ENCODE results near the gene TSHZ2.

TSHZ2 gene

GRCh38 chr20:53381568-53382262 is 409.6 kb downstream of the TSHZ2 start:
- DNase-seq (ENCODE audit: low read depth in 3 of 3), result no peak

- DNase-seq (ENCODE audit: low read depth in 3 of 3), result no peak
These were observed 410.2 kb downstream of the TSHZ2 start for GRCh38 chr20:53382263-53382844.

DNA sequence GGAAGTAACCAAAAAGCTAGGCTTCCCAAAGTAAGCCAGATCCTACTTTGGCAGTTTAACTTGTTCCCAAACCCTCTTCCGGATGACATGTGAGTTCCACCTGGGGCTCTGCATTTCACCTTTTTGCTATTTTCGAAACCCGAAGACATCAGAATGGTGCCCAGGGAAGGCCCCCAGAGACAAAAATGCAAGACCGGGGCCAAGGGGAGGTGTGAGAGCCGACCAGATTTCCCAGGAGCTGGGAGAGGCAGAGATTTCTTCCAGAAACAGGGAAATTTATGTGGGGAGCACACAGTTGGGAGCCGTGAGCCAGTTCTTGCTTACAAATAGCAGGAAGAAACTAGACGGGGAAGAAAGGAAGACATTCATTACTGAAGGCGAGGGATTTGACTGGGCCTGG is 411.8 kb downstream of the TSHZ2 start:
- no peak for DNase-seq (ENCODE audit: low read depth in 3 of 3)

DNA sequence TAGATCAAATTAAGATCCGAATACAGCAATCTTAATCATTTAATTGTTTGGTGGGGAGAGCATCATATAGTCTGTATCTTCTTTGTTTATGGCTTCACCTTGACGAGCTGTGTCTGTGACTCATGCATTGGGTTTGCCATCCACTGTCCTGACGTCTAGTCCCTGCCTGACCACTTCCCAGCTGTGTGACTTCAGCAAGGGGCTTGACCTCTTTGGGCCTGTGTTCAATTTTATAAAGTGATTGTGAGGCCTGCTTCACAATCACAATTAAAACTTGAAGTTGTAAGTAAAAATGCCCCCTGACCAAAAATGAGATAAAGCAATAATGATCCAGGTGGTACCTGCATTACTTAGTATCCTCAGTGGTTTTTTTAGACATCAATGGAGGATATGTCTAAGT is 412.2 kb downstream of the TSHZ2 start:
- no peak for DNase-seq (ENCODE audit: low read depth in 3 of 3)

DNA sequence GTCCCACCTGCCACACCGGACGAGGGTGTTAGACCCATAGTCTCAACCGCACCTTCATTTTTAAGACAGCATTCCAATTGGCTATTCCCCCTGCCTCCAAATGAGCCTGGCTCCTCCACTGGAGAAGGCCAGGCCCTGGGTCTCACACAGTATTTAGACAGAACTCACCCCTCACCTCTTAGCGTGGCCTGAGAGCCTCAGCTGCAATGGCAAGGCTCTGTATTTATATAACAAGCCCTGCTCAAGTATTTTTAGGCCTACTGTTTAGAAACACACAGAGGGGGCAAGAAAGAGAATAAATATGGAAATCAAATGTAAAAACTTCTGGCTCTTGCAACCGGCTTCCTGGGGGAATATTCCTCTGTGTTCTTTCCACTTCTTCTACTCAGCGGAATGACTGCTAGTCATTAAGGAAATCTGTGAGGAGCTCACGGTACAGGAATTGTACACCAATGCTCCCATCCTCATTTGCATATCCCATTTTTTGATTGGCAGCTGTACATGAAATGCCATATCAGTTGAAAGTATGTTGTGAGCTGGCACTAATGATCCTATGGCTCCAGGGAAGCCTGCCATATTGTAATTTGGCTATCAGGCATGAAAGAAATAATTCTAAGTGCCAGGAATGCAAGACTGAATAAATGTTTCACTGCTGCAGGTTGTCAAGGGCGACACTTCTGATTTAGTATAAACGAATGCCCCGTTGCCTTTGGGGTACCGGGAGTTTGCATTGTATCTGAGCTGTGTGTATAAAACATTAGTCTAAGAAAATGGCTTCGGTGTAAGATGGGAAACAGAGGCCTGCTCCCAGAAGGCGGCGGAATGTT is 414.0 kb downstream of the TSHZ2 start:
- DNase-seq (ENCODE audit: low read depth in 3 of 3), result no peak

DNA sequence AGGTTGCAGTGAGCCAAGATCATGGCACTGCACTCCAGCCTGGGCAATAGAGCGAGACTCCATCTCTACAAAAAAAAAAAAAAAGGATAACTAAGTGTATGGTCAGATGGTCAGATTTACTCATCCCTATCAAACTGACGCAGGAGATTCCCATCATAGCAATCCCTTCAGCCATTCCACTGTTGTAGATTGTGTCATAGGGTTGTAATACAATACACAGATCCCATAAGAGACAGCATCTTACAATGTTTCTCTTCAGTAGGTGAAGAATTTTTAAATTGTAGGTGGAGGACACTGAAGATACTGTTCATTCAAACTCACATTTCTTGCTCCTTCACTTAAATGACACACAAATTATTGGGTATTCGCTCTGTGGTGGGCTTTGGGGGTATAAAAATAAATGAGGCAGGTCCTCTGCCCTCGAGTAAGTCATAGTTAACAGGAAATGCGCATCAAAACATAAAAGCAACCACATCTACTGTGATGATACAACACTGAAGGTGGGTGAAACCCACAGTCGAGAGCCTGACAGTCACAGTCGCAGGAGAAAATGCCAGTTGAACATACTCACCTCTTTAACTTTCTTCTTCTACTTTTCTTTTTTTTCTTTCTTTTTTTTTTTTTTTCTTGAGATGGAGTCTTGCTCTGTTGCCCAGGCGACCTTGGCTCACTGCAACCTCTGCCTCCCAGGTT is 416.0 kb downstream of the TSHZ2 start:
- DNase-seq (ENCODE audit: low read depth in 3 of 3), result peak in 2 of 3 experiments; percentile 3

DNA sequence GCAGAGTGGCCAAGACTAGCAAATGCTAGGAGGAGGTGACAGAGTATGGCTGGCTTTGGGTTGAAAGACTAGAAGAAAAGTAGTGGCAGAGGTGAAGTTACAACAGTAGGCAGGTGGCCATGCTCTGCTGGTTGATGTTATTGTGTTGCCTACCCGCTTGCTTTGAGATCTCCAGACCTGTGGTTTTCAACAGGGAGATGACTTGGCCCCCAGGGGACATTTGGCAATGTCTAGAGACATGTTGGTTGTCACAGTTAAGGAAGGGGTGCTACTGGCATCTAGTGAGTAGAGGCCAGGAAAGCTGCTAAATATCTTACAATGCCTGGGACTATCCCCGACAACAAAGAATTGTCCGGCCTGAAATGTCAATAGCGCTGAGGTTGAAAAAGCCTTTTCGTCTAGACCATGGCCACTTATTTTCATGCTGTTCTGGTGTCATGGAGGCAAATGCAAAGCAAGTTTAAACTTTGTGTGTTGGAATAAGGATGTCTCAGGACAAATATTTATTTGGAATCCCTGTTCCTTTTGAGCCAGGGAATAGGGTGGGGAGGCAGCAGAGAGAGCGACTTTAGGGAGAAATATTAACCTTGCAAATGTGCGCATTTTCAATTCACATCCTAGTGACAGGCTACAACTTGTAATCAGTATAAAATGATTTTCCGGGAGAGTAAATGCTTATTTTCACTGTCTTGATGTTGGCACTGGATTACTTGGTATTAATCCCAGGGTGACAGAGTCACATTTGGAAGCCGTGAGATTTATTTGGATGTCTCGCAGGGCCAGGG is 417.6 kb downstream of the TSHZ2 start:
- DNase-seq (ENCODE audit: low read depth in 3 of 3), result no peak

DNA sequence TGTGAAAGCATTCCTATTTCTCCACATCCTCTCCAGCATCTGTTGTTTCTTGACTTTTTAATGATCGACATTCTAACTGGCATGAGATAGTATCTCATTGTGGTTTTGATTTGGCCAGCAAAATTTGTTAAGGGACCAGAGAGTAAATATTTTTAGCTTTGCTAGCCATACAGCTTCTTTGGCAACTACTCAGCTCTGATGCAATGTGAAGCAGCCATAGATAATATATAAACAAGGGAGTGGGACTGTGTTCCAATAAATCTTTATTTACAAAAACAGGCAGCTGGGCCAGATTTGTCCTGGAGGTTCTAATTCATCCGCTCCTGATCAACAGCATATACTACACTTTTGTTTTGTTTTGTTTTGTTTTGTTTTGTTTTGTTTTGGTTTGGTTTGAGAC is 418.6 kb downstream of the TSHZ2 start:
- DNase-seq (ENCODE audit: low read depth in 3 of 3), result no peak

GRCh38 chr20:53394433-53394832 is 422.3 kb downstream of the TSHZ2 start:
- DNase-seq (ENCODE audit: low read depth in 3 of 3), result no peak

GRCh38 chr20:53395188-53395923 is 423.2 kb downstream of the TSHZ2 start:
- DNase-seq (ENCODE audit: low read depth in 3 of 3), result no peak

DNA sequence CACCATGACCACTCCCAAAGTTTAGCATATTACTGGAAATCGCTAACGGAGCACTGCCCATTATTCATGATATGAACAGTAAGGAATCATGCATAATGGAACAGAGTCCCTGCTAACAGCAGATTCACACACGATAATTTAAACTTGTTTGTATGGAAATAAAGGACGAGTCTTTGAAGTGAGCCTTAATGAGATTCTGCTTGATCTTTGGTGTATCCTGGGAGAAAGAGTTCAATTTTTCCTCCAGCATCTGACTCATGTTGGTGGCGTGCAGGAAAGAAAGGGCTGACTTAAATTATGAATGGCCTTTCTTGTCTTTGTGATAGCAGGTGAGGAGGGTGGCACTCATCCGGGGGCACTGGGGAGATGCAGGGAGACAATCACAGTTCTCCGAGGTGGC is 426.9 kb downstream of the TSHZ2 start:
- DNase-seq (ENCODE audit: low read depth in 3 of 3), result no peak

- no peak for DNase-seq (ENCODE audit: low read depth in 3 of 3)
These were observed 427.6 kb downstream of the TSHZ2 start for GRCh38 chr20:53399592-53400335.

GRCh38 chr20:53402233-53403005 is 430.3 kb downstream of the TSHZ2 start:
- DNase-seq (ENCODE audit: low read depth in 3 of 3), result peak in 1 of 3 experiments; percentile 5

DNA sequence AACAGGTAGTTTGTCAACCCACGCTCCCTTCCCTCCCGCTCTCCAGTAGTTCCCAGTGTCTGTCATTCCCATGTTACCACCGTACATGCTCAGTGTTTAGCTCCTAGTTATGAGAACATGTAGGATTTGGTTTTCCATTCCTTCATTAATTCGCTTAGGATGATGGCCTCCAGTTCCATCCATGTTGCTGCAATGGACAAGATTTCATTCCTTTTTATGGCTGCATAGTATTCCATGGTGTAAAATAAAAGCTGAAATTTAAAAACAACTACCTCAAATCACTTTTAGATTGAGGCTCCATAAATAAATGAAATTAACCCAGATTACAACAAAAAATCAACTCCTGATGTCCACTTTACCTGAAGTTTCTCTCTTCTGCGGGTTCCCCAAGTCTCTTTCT is 430.9 kb downstream of the TSHZ2 start:
- no peak for DNase-seq (ENCODE audit: low read depth in 3 of 3)

- no peak for DNase-seq (ENCODE audit: low read depth in 3 of 3)
These were observed 433.0 kb downstream of the TSHZ2 start for GRCh38 chr20:53405139-53405538.

- no peak for DNase-seq (ENCODE audit: low read depth in 3 of 3)
These were observed 434.4 kb downstream of the TSHZ2 start for GRCh38 chr20:53406580-53406979.

- no peak for DNase-seq (ENCODE audit: low read depth in 3 of 3)
These were observed 436.7 kb downstream of the TSHZ2 start for GRCh38 chr20:53408691-53409446.

GRCh38 chr20:53409447-53409717 is 437.2 kb downstream of the TSHZ2 start:
- no peak for DNase-seq (ENCODE audit: low read depth in 3 of 3)

GRCh38 chr20:53411129-53411528 is 439.0 kb downstream of the TSHZ2 start:
- no peak for DNase-seq (ENCODE audit: low read depth in 3 of 3)
